CD14-positive monocyte (primary cell): ENCODE measurements around the gene TRAPPC8. TPM values are rescaled to one million over a fixed set of nuclear protein-coding genes. Genes with fewer than 3 reads are reported as not detected.

Experiments
- DNase-seq, 3 donors: peaks; one replicate each; pipeline ENCODE4 v3.0.0-alpha.2; 2011 to 2022
- H2AFZ ChIP-seq: 2 replicates; pipeline ENCODE4 v1.6.0; 2012; ENCODE audit warnings: mild to moderate bottlenecking, low read depth, low read length, inconsistent platforms; ENCODE audit not compliant: insufficient read depth, poor library complexity, severe bottlenecking
- H3K27ac ChIP-seq, 2 donors: 1 replicate in 1 of 2; 2 replicates in 1 of 2; pipeline ENCODE4 v1.5.1; 2012 to 2013; ENCODE audit warnings: low read length in 2 of 2, control low read depth in 1 of 2, inconsistent platforms in 1 of 2, low read depth in 1 of 2, mild to moderate bottlenecking in 1 of 2
- H3K27me3 ChIP-seq, 2 donors: one replicate each; pipeline versions ENCODE4 v1.6.0 to v1.6.1; 2011 to 2013; ENCODE audit warnings: low read length in 2 of 2; ENCODE audit not compliant: control insufficient read depth in 2 of 2, insufficient read depth in 2 of 2
- H3K36me3 ChIP-seq, 2 donors: replicated peaks in 1 of 2; 1 replicate in 1 of 2; 2 replicates in 1 of 2; pipeline versions ENCODE4 v1.5.1 to v1.6.1; 2012 to 2013; ENCODE audit warnings: low read length in 2 of 2, control low read depth in 1 of 2, inconsistent platforms in 1 of 2, mild to moderate bottlenecking in 1 of 2; ENCODE audit not compliant: insufficient read depth in 2 of 2, control insufficient read depth in 1 of 2
- H3K4me1 ChIP-seq, 2 donors: 1 replicate in 1 of 2; 2 replicates in 1 of 2; pipeline versions ENCODE4 v1.5.1 to v1.6.1; 2012 to 2013; ENCODE audit warnings: low read length in 2 of 2, control low read depth in 1 of 2, inconsistent platforms in 1 of 2, mild to moderate bottlenecking in 1 of 2, moderate library complexity in 1 of 2; ENCODE audit not compliant: insufficient read depth in 2 of 2, control insufficient read depth in 1 of 2
- H3K4me2 ChIP-seq: replicated peaks from 2 replicates; pipeline ENCODE3; 2012; ENCODE audit warnings: low read length, moderate library complexity, mild to moderate bottlenecking; ENCODE audit not compliant: poor library complexity, severe bottlenecking; ENCODE audit errors: extremely low read depth
- H3K4me3 ChIP-seq, 3 experiments: fragments of 200-600 bp in 1 of 3; sonication (generic) in 1 of 3; replicated peaks in 1 of 3; 1 replicate in 2 of 3; 2 replicates in 1 of 3; pipeline ENCODE4 v1.5.1; 2011 to 2013; ENCODE audit warnings: low read length in 3 of 3, mild to moderate bottlenecking in 3 of 3, control low read depth in 2 of 3, low read depth in 2 of 3, inconsistent platforms in 1 of 3, moderate library complexity in 1 of 3
- H3K79me2 ChIP-seq: 2 replicates; pipeline ENCODE4 v1.6.0; 2012; ENCODE audit warnings: mild to moderate bottlenecking, control low read depth, inconsistent platforms, low read length, moderate library complexity; ENCODE audit not compliant: insufficient read depth
- H3K9ac ChIP-seq: 2 replicates; pipeline ENCODE4 v1.6.0; 2017; ENCODE audit warnings: low read length, mild to moderate bottlenecking; ENCODE audit not compliant: insufficient read depth, poor library complexity, severe bottlenecking
- H3K9me3 ChIP-seq, 2 donors: replicated peaks in 1 of 2; 1 replicate in 1 of 2; 2 replicates in 1 of 2; pipeline versions ENCODE4 v1.5.1 to v1.6.1; 2012 to 2013; ENCODE audit warnings: low read length in 2 of 2, control low read depth in 1 of 2; ENCODE audit not compliant: control insufficient read depth in 1 of 2, insufficient read depth in 1 of 2
- H4K20me1 ChIP-seq: 2 replicates; pipeline ENCODE4 v1.6.0; 2012; ENCODE audit warnings: mild to moderate bottlenecking, low read length, control low read depth, moderate library complexity; ENCODE audit not compliant: insufficient read depth
- H3K27ac Mint-ChIP-seq, 7 donors: one replicate each; pipeline ENCODE4 v1.8.0; 2020; ENCODE audit warnings: mild to moderate bottlenecking in 7 of 7, mixed read lengths in 7 of 7, moderate library complexity in 6 of 7, inconsistent platforms in 2 of 7
- H3K27me3 Mint-ChIP-seq, 3 donors: one replicate each; pipeline ENCODE4 v1.8.0; 2021 to 2022; ENCODE audit warnings: low read depth in 3 of 3, mild to moderate bottlenecking in 3 of 3, mixed read lengths in 3 of 3, moderate library complexity in 3 of 3, inconsistent platforms in 1 of 3
- H3K36me3 Mint-ChIP-seq, 2 donors: one replicate each; pipeline ENCODE4 v1.8.0; 2020; ENCODE audit warnings: mixed read lengths in 2 of 2, inconsistent platforms in 1 of 2, mild to moderate bottlenecking in 1 of 2
- H3K4me1 Mint-ChIP-seq: one replicate; pipeline ENCODE4 v1.8.0; 2020; ENCODE audit warnings: mild to moderate bottlenecking, mixed read lengths
- H3K4me3 Mint-ChIP-seq, 2 donors: one replicate each; pipeline ENCODE4 v1.8.0; 2020; ENCODE audit warnings: mild to moderate bottlenecking in 2 of 2, mixed read lengths in 2 of 2, moderate library complexity in 1 of 2
- H3K9me3 Mint-ChIP-seq, 7 donors: one replicate each; pipeline ENCODE4 v1.8.0; 2020 to 2022; ENCODE audit warnings: mixed read lengths in 7 of 7, mild to moderate bottlenecking in 6 of 7, moderate library complexity in 6 of 7, inconsistent platforms in 2 of 7
- CTCF ChIP-seq: fragments of 200-600 bp; IDR thresholded peaks from one replicate; pipeline ENCODE4 v1.8.0; 2022; ENCODE audit warnings: antibody characterized with exemption, mild to moderate bottlenecking
- WGBS: methylation state at CpG from one replicate; pipeline ENCODE4 v1.1.5; 2013; ENCODE audit warnings: missing lambda C conversion rate; ENCODE audit not compliant: insufficient coverage; 5-methylcytosine and 5-hydroxymethylcytosine counted together
- intact Hi-C, 2 donors: fragments of 100-400 bp; cut with micrococcal nuclease; formaldehyde crosslinking; loops; one replicate each; pipeline versions ENCODE4 v1.15.0 to v1.15.1; 2023
- polyA plus RNA-seq, 3 donors: library from polyadenylated mRNA; depleted of rRNA in 1 of 3; unstranded in 2 of 3; stranded (reverse) in 1 of 3; fragments of 300-500 nt in 2 of 3; fragments of >200 nt in 1 of 3; fragmentation: Illumina TruSeq in 2 of 3; gene quantifications; 1 replicate in 2 of 3; 2 replicates in 1 of 3; pipeline ENCODE4 v1.2.3, GENCODE V29; 2012 to 2021

Gene TRAPPC8
- polyA plus RNA-seq, 3 donors = 16.2 to 52.7 (median 22.1) TPM

GRCh38 chr18:31876707-31877106 is 66.2 kb downstream of the TRAPPC8 start:
- H2AFZ ChIP-seq = no peak overlapping the region
- no peak overlapping the region for H3K27ac ChIP-seq
- H3K27me3 Mint-ChIP-seq = no peaks in the 10 kb centered on the region
- peaks cover 0 to 11% (median 3%) of the 10 kb centered on the region in 7 donors for H3K9me3 Mint-ChIP-seq
- H3K36me3 Mint-ChIP-seq = peaks cover 80 to 95% of the 10 kb centered on the region in 2 donors
- TF ChIP-seq CTCF = no peak
- no peak for DNase-seq
- H3K4me3 Mint-ChIP-seq = no peak overlapping the region
- no peaks in the 10 kb centered on the region for H3K4me1 ChIP-seq
- H3K9me3 ChIP-seq = no peaks in the 10 kb centered on the region
- peak overlapping the region in 5 of 7 donors; percentile 9 to 54 (median 36) for H3K27ac Mint-ChIP-seq
- 67% methylated on average over 3 of the region's 4 CpGs for WGBS
- peaks cover 30% of the 10 kb centered on the region for H3K79me2 ChIP-seq
- H3K4me2 ChIP-seq = no peak overlapping the region
- H3K9ac ChIP-seq = no peak overlapping the region
- no peak overlapping the region for H3K4me3 ChIP-seq
- intact Hi-C loops = no loop called here
- H3K36me3 ChIP-seq = peaks cover 72 to 94% of the 10 kb centered on the region in 2 donors
- no peaks in the 10 kb centered on the region for H3K27me3 ChIP-seq
- peaks cover 43% of the 10 kb centered on the region for H4K20me1 ChIP-seq
- no peaks in the 10 kb centered on the region for H3K4me1 Mint-ChIP-seq

GRCh38 chr18:31875301-31875700 is 67.6 kb downstream of the TRAPPC8 start:
- peaks cover 20% of the 10 kb centered on the region for H3K79me2 ChIP-seq
- H3K4me2 ChIP-seq = no peak overlapping the region
- H3K27me3 ChIP-seq = no peaks in the 10 kb centered on the region
- no peak for TF ChIP-seq CTCF
- H3K9me3 Mint-ChIP-seq = peaks cover 0 to 3% (median 0%) of the 10 kb centered on the region in 7 donors
- peaks cover 76 to 94% of the 10 kb centered on the region in 2 donors for H3K36me3 ChIP-seq
- H3K4me1 Mint-ChIP-seq = no peaks in the 10 kb centered on the region
- no peaks in the 10 kb centered on the region for H3K4me1 ChIP-seq
- no peak overlapping the region for H2AFZ ChIP-seq
- intact Hi-C loops = no loop called here
- H3K9ac ChIP-seq = no peak overlapping the region
- no peak overlapping the region for H3K27ac ChIP-seq
- H3K27ac Mint-ChIP-seq = no peak overlapping the region
- H3K27me3 Mint-ChIP-seq = no peaks in the 10 kb centered on the region
- peaks cover 79 to 95% of the 10 kb centered on the region in 2 donors for H3K36me3 Mint-ChIP-seq
- DNase-seq = no peak
- peaks cover 29% of the 10 kb centered on the region for H4K20me1 ChIP-seq
- no peak overlapping the region for H3K4me3 ChIP-seq
- WGBS = 95% methylated on average over 2 of the region's 2 CpGs
- no peaks in the 10 kb centered on the region for H3K9me3 ChIP-seq
- H3K4me3 Mint-ChIP-seq = no peak overlapping the region
